HG03354 (cell line): ENCODE data around the gene GRB7.
"Not testable (repeated sequence)": the region's sequence is repeated elsewhere in the genome, so short reads cannot be mapped to it uniquely, and the experiment has no call there.

Experiments used
- ATAC-seq: cut with Tn5 transposase; IDR thresholded peaks from one replicate; pipeline ENCODE4 v1.9.1; 2021; ENCODE audit warnings: mild to moderate bottlenecking; ENCODE audit not compliant: unreplicated experiment, poor library complexity, severe bottlenecking

GRB7 gene

DNA sequence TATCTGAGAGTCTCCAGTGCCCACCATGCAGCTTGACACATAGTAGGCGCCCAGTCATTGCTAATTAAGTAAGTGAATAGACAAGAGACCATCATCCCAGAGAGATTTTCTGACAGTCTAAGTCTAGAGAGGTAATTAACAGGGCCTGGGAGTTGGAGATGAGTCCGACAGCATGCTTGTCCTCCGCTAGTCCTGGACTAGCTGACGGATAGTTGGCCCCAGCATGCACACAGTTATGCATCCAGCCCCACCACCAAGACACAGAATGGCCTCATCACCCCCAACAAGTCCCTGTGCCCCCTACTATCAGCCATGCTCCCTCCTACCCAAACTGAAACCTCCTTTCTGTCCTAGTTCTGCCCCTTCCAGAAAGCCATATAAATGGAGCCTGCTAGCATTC, 10.0 kb downstream of the GRB7 start:
- no peak for ATAC-seq

DNA sequence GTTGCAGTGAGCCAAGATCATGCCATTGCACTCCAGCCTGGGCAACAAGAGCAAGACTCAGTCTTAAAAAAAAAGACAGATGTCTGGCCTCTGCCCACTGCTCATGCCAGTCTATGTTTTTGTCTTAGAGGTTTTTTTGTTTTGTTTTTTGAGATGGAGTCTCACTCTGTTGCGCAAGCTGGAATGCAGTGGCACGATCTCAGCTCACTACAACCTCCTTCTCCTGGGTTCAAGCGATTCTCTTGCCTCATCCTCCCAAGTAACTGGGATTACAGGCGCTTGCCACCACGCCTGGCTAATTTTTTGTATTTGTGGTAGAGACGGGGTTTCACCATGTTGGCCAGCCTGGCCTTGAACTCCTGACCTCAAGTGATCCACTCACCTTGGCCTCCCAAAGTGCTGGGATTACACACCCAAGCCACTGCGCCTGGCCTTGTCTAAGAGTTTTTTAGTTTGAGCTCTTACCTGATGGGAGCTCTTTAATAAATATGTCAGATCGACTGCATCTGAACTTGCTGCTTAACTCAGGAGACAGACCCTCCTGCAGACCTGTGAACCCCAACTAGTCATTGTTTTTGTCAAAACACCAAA, 10.8 kb downstream of the GRB7 start:
- not testable (repeated sequence) for ATAC-seq

DNA sequence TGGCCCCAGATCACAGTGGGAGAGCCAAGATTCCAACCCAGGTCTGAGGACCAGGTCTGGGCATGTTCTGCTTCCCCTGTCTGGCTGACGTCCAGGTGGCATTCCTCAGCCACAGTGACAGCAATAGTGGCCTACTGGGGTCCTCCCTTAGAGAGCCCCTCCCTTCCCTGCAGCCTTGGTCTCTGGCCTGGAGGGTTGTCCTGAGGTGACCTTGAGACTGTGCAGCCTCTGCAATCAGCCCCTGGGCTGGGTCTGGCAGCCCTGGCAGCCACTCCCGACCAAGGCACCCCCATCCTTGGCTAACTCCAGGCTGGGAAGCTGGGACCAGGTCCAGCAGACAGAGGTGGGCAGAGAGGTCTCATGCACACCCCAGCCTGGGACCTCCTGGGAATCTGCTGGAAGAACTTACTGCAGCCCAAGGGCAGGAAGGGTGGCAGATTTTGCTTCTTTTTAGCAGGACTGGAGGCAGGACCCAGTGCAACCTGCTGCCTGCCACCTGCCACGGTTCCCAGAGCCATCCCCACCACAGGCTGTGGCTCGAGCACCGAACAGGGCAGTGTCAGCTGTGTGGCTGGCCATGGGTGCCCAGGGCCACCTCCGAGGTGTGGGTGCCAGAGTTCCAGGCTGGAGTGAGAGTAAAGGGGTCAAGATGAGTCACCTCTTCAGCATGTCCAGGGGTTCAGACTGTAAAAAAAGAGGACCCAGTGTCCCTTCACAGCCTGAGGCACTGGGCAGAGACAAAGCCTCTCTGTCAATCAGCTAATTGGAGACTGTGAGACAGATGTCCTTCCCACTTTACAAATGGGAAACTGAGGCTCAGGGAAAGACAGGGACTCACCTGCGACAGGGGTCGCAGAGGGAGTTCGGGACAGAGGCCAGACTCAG, 12.6 kb downstream of the GRB7 start:
- ATAC-seq = no peak

DNA sequence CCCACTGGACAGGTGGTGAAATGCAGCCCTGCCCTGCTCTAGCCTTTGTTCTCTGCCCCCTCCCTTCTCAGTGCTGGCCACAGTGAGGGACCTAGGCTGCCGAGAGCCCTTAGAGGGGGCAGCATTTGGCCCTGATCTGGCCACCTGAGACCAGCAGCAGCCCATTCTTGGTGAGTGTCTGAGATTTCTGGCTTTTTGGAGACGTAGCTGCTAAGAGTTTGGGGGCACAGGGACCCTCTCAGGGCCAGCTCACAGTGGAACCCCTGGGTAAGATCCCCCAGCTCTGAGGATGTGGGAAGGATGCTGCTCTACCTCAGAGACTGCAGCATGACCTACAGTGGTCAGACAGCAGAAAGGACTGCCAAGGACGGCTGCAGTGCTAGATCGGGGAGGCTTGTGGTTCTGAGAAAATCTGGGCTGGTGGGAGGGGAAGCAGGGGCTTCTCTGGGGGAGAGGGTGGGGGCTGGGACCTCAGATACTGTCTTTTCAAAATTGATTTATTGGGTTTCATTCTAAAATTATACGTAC, 13.3 kb downstream of the GRB7 start:
- no peak for ATAC-seq

DNA sequence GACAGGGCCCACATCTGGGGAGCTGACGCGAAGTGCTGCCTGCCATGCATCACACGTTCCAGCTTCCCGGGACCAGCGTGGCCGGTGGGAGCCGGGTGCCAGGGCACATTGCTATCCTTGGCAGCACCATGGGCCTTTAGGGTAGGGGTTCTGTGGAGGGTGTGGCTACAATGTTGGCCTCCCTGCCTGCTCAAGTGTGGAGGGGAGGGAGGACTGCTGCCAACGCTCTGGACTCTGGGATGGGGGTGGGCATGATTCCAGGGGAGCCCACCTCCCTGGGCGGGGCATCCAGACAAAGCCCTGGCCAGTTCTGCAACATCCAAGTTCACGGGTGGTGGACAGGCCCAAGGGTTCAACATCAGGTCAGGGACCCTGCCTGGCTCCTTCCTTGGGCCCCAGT, 13.9 kb downstream of the GRB7 start:
- ATAC-seq = no peak

DNA sequence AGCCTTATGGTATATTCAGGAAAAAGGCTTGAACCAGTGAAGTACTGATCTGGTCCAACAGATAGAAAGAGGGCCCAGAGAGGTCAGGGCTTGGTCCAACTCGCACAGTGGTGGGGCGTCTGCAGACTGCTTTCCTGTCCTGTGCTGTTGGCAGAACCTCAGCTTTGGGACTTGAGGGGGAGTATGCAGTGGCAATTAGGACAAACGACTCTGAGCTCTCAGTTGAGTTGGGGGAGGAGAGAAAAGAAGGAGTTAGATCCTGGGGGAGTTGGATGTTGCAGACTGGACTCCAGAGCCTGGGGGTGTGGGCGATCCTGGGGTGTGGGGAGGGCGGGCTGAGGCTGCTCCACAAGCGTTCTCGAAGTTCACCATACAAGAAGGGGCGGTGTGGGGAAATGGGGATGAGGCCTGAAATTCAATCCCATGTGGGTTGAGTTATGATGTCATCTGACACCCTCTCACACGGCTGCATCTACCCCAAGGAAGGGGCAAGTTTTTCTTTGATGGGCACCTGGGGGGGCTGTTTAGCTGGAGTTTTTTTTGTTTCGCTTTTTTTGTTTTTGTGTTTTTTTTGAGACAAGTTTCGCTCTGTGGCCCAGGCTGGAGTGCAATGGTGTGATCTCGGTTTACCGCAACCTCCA, 14.6 kb downstream of the GRB7 start:
- ATAC-seq = no peak

DNA sequence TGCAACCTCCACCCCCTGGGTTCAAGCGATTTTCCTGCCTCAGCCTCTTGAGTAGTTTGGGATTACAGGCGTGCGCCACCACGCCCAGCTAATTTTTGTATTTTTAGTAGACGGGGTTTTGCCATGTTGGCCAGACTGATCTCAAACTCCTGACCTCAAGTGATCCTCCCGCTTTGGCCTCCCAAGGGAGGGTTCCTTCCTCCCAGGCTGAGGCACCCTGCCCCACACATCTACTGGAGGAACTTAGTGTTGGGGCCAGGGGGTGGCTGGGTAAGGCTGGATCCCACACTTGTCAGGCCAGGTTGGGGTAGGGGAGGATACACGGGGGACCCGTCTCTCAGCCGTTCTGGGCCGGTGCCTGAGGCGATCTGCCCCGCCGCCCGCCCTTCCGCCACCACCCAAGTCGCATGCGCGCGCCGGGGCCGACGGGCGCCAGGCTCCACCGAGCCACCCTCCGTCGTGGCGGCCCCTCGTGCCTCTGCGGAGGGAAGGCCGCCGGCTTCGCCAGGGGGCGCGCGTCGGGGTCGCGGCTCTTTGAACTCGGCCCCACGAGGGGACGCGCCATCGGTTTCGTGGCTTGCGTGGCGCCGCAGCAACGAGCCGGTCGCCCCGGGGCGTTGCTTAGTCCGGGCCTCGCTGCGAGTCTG, 15.9 kb downstream of the GRB7 start:
- ATAC-seq = peak; percentile 23

DNA sequence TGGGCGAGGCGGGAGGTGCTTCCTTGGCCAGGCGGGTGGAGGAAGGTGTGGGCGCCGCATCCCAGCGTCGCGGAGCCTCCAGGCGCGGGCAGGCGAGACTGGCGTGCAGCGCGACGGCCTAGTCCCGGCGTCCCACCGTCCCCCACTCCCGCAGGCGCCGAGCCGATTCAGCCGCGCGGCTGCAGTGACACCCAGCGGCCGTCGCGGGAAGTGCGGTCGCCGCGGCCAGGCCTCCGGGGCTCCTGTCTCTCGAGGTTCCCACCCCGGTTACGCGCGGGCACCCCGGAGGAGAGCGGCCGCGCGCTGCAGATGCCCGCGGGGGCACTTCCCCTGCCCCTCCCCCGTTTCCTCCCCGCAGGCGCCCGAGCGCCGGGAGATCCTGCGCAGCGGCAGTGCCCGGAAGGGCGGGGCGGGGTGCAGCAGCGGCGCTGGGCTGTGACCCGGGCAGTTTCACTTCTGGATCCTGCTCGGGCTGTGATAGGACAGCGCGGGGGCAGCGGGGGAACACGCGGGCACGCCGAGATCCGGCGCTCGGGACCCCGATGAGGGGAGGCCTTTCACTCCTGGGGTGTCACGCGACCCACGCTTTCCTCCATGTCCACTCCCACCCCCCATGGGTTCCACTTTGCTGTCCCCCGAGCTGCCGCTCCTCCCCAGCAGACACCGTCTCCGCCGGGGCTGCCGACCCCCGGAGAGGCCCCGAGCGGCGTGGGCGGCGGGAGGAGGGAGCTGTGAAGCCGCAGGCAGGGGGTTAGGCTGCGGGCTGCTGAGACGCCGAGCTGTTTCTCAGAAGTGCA, 16.6 kb downstream of the GRB7 start:
- ATAC-seq = peak; percentile 65

DNA sequence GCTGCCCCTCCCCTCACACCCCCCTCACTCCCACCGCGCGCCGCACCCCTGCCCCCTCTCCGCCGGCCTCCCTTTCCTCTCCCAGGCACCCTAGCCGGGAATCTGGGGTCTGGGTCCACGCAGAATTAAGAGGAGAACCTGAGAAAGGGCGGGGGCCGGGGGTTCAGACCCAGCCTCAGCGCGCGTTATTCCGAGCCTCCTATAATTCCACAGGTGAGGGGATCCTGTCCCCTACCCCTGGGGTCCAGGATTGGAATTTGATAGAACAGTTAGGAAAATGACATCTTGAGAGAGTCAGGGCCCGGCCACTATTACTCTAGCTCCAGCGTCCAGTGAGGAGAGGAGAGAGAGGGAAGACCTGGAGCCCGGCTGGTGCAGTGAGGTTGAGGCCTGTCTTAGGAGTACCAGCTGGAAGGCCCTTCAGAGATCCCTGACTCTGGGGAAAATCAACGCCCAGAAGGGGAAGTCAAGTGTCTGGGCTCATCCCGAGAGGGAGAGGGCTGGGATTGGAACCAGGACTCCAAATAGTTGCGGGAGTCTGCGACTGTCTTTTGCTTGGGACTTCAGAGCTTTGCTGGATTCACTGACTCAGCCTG, 17.3 kb downstream of the GRB7 start:
- ATAC-seq = no peak

DNA sequence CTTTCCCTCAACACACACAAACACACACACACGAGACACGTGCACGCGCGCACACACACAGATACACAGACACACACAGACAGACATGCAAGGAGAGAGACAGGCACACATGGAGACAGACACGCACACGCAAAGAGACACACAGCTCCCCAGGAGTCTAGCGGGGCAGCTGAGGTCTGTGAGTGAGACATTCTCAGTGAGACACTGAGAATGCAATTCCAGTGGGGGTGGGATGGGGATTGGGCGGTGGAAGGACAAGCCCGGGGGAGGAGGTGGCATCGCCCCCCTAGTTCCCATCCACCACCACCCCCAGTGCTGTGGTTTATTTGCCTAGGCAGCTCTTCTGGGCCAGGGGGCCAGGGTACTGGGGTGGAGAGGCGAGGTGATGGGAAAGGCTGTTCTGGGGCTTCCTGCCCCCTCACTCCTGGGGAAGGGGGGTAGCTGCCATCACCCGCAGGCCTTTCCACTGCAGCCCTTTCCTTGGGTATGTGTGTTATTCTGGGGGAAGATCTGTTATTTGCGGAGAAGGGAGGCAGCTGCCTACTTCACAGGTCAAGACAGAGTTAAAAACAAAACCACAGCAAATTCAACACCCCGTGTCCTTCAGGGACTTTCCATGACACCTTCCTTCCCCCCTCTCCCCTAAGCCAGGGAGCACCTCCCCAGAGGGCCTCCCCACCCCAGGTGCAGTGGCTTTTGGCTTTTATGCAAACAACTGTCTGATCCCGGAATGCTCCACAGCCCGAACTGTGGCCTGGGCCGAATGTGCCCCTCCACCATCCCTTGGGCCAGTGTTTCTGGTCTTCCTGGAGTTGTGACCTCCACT, 18.0 kb downstream of the GRB7 start:
- no peak for ATAC-seq

DNA sequence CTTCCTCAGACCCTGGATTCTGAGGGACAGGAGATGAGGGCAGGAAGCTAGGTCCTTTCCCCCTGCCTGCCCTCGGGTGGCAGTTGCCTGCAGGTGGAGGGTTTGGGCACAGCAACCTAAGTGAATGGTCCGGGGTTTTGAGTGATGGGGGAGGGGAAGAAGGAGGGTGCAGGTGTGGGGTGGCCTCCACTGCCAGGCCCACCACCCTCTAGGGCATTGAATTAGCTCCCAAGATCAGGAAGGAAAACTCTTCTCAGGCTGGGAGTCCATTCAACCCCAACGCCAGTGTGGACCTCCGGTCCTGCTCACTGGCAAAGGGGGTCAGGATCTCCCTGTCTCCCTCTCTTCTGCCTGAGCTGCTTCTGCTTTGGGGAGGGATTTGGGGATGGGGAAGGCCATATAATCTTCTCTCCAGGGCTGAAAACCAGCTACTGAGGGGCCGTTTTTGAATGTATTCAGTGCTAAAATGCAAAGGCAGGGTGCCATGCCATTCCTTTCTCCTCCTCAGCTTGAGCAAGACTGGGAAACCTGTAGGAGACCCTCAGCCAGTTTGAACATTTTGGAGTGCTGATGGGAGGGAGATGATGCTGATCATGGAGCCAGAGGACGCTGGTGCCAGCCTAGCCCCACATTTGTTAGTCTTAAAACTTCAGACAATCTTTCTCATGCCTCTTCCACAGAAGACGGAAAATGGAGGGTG, 18.8 kb downstream of the GRB7 start:
- no peak for ATAC-seq

DNA sequence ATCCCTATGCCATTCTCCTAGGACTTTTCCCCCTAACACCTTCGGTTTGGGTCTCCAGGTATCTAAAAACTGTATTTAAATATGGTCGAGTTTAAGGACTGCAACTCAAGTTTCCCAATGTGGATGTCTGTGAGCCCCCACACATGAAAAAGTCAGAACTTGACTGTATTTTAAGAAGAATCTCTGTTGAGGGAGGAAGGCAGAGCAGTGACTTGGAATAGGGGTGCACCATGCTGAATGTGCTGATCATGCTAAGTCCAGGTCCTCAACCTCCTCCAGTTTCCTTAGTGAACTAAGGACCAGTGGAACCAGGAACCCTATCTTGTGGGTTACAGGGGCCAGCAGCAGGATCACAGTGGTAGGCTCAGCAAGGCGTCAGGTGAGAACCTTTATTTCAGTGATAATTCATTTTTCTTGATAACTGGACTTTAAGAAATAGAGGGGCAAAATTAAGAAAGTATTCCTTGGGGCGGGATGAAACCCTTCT, 19.5 kb downstream of the GRB7 start:
- no peak for ATAC-seq

DNA sequence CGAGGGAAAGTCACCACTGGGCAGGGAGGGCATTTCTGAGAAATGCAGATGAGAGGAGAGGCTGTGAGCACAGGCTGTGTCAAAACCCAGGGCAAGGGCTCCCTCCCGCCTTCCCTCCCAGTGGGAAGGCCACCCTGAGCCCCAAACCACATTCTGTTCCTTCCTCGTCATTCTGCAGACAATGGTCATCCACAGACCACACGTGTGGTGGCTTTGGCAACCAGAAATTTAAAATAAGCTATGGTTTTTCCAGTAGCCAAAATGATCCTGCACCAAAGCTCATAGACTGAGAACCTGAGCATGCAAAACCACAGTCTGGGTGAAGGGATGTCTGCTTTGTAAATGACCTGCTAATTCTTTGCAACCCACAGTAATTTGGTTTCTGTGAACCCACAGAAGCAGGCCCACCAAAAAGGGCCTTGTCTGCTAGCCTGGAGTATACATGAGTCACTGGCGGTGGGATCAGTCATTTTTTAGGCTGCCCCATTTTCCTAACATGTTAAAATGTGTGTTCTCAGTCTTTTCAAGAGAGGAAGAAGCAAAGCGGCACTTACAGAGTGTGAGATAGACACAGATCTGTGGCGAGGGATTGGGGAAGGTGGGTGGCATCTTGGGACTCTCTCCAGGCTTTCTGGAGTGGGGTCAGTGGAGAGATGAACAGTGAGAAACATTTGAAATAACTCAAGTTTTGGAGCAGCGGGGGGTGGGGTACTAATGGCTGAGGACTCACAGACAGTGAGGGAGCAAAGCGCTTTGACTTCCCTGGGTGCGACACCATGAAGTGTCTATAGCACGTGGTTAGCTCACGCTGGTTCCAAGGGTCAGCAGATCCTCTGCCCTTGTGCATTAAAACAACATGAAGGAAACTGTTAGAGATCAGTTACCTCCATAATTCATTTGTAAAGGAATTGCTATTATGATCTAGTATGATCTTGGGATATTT, 20.5 kb downstream of the GRB7 start:
- ATAC-seq = no peak

DNA sequence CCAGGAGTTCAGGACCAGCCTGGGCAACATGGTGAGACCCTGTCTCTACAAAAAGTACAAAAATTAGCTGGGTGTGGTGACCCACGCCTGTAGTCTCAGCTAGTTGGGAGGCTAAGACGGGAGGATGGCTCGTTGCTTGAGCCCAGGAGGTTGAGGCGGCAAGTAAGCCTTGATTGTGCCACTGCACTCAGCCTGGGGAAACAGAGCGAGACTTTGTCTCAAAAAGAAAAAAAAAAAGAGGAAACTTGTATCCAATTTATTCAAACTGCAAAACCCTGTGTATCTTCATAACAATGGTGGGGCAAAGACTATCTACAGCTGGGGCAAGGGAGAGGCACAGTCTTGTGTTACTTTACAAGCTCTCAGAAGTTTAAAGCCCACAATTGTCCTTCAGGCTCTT, 21.5 kb downstream of the GRB7 start:
- no peak for ATAC-seq

DNA sequence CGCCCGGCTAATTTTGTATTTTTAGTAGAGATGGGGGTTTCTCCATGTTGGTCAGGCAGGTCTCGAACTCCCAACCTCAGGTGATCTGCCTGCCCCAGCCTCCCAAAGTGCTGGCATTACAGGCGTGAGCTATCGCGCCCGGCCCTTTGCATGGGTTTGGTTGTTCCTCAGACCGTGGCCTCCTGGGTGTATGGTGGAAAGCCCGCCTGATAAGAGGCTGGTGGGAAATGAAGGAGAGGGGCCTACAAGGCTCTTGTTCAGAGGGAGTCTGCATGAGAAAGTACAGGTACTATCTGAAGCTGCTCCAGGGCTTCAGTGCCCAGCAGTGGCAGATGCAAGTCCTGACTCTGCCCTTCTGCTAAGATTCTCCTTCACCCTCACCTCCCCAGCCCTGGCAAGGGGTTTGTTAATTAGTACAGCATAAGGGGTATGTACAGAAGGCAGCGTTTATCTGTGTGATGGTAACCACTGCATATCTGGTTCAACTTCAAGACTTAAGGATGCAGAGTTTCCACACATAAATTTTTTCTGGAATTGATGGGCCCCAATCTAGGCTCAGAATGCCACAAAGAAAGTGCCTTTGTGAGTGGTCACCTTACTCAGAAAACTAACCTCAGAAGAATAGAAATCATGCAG, 24.2 kb downstream of the GRB7 start:
- ATAC-seq = no peak
